Measurements from ENCODE around the gene KLHDC9.
A peak's percentile ranks its signal among the peaks of the same experiment; 100 is the strongest.
"Not testable (repeated sequence)": the region's sequence is repeated elsewhere in the genome, so short reads cannot be mapped to it uniquely, and the experiment has no call there.

The KLHDC9 gene

GRCh38 chr1:161096015-161096414, 2.1 kb upstream of the KLHDC9 start:
- DNase-seq = no peak

GRCh38 chr1:161096530-161096929, 1.6 kb upstream of the KLHDC9 start:
- peak; percentile 79 to 87 (median 82) for DNase-seq

GRCh38 chr1:161099090-161099802, 1.1 kb downstream of the KLHDC9 start:
- no peak for DNase-seq

- DNase-seq = no peak
Measured at GRCh38 chr1:161100556-161100955, 2.4 kb downstream of the KLHDC9 start.

- no peak for DNase-seq
Measured at GRCh38 chr1:161106431-161106830, 8.3 kb downstream of the KLHDC9 start.

GRCh38 chr1:161111117-161111516, 13.0 kb downstream of the KLHDC9 start:
- DNase-seq = peak in 2 of 4 experiments; percentile 49 to 53

- peak in 3 of 4 experiments; percentile 40 to 59 (median 55) for DNase-seq
Measured at GRCh38 chr1:161111527-161111926, 13.4 kb downstream of the KLHDC9 start.

- DNase-seq = no peak
Measured at GRCh38 chr1:161113915-161114314, 15.8 kb downstream of the KLHDC9 start.

GRCh38 chr1:161114556-161114955, 16.4 kb downstream of the KLHDC9 start:
- no peak for DNase-seq

GRCh38 chr1:161115132-161115711, 17.1 kb downstream of the KLHDC9 start:
- DNase-seq = peak in 2 of 4 experiments; percentile 15 to 59

GRCh38 chr1:161115961-161116360, 17.8 kb downstream of the KLHDC9 start:
- DNase-seq = not testable (repeated sequence)

GRCh38 chr1:161117759-161118581, 19.8 kb downstream of the KLHDC9 start, which contains the start of the genes NIT1 and PFDN2:
Gene NIT1, plus strand, starts transcription at chr1:161118105. Its CDS starts 72 bp downstream, at chr1:161118177.
Gene PFDN2, minus strand, starts transcription at chr1:161118037. Its CDS starts 11 bp downstream, at chr1:161118026.
- peak; percentile 88 to 96 (median 94) for DNase-seq

GRCh38 chr1:161119092-161119903, 21.1 kb downstream of the KLHDC9 start:
- peak; percentile 44 to 74 (median 60) for DNase-seq

- DNase-seq = peak; percentile 26 to 54 (median 42)
Measured at GRCh38 chr1:161121042-161121650, 23.0 kb downstream of the KLHDC9 start.

GRCh38 chr1:161121834-161122233, 23.7 kb downstream of the KLHDC9 start:
- peak; percentile 53 to 81 (median 74) for DNase-seq

- no peak for DNase-seq
Measured at GRCh38 chr1:161122967-161123366, 24.8 kb downstream of the KLHDC9 start.

- DNase-seq = peak in 3 of 4 experiments; percentile 29 to 45 (median 37)
Measured at GRCh38 chr1:161127649-161128048, 29.5 kb downstream of the KLHDC9 start.

- no peak for DNase-seq
Measured at GRCh38 chr1:161128591-161129420, 30.6 kb downstream of the KLHDC9 start.

- no peak for DNase-seq
Measured at GRCh38 chr1:161130266-161130665, 32.1 kb downstream of the KLHDC9 start.

GRCh38 chr1:161131523-161132409, 33.6 kb downstream of the KLHDC9 start:
- no peak for DNase-seq
